ENCODE data around the gene MFN2. TPM values are rescaled to one million over a fixed set of nuclear protein-coding genes. Genes with fewer than 3 reads are reported as not detected.

Gene MFN2
- total and polyA plus RNA-seq, 2 experiments from 2014 or later: 15.1 to 40.4 TPM

- no peak for ATAC-seq
- H3K36me3 Mint-ChIP-seq (ENCODE audit: low read depth): peaks cover 4% of the 10 kb centered on the region; the same call in 1 of the 3 replicates
- Histone ChIP-seq H3K27ac (ENCODE audit: low read depth) (no peak overlapping the region), H3K79me2 (replicated peaks; ENCODE audit: insufficient read depth) (peaks cover 7% of the 10 kb centered on the region), H3K27me3 (ENCODE audit: insufficient read depth) (peaks cover 21% of the 10 kb centered on the region), H3F3A (replicated peaks; ENCODE audit: low read depth) (no peaks in the 10 kb centered on the region), H3K4me3 (no peak overlapping the region), H4K20me1 (replicated peaks; ENCODE audit: insufficient read depth) (no peaks in the 10 kb centered on the region), H3K36me3 (ENCODE audit: insufficient read depth) (no peaks in the 10 kb centered on the region), H3K4me2 (no peak overlapping the region), H3K9me2 (ENCODE audit: insufficient read depth) (no peaks in the 10 kb centered on the region; the same call in 1 of the 2 replicates), H3K4me1 (ENCODE audit: insufficient read depth) (peaks cover under 1% of the 10 kb centered on the region), H2AFZ (no peak overlapping the region)
- H3K27ac Mint-ChIP-seq: no peak overlapping the region
- peaks cover 5% of the 10 kb centered on the region for H3K9me3 Mint-ChIP-seq
- H3K4me1 Mint-ChIP-seq: peaks cover 7% of the 10 kb centered on the region
- H3K4me3 Mint-ChIP-seq: no peak overlapping the region
- H3K27me3 Mint-ChIP-seq (ENCODE audit: insufficient read depth, low read depth, poor library complexity): peaks cover 22% of the 10 kb centered on the region
- TF ChIP-seq ZNF331 (CRISPR knock-in tag; IDR thresholded peaks at IDR 0.05; ENCODE audit: low read depth): no peak
- TF ChIP-seq POLR2AphosphoS5 (IDR thresholded peaks at IDR 0.05; ENCODE audit: low read depth): no peak
- no peak for TF ChIP-seq EZH2phosphoT487 (IDR thresholded peaks at IDR 0.05; ENCODE audit: unreplicated experiment)
- TF ChIP-seq ZNF114 (CRISPR knock-in tag; IDR thresholded peaks at IDR 0.05): no peak
- no peak for TF ChIP-seq ZNF462 (CRISPR knock-in tag; IDR thresholded peaks at IDR 0.05)
- TF ChIP-seq REST (IDR thresholded peaks at IDR 0.05; ENCODE audit: unreplicated experiment): no peak
- TF ChIP-seq CREB1 (CRISPR knock-in tag; IDR thresholded peaks at IDR 0.05; ENCODE audit: low read depth): no peak
- TF ChIP-seq, protein P1, sequence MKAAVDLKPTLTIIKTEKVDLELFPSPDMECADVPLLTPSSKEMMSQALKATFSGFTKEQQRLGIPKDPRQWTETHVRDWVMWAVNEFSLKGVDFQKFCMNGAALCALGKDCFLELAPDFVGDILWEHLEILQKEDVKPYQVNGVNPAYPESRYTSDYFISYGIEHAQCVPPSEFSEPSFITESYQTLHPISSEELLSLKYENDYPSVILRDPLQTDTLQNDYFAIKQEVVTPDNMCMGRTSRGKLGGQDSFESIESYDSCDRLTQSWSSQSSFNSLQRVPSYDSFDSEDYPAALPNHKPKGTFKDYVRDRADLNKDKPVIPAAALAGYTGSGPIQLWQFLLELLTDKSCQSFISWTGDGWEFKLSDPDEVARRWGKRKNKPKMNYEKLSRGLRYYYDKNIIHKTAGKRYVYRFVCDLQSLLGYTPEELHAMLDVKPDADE (IDR thresholded peaks at IDR 0.05): no peak
- no peak for TF ChIP-seq CTCF (conservative IDR thresholded peaks at IDR 0.05; ENCODE audit: low read depth in 2 of 2)
- TF ChIP-seq JUNB (IDR thresholded peaks at IDR 0.05; ENCODE audit: unreplicated experiment): no peak
- no peak for TF ChIP-seq STAT1 (IDR thresholded peaks at IDR 0.05; ENCODE audit: unreplicated experiment)
- no peak for TF ChIP-seq EZH2 (IDR thresholded peaks at IDR 0.05; ENCODE audit: low read depth, unreplicated experiment)
- no peak for TF ChIP-seq NANOG (IDR thresholded peaks at IDR 0.05; ENCODE audit: borderline replicate concordance)
- no peak for DNase-seq (ENCODE audit: low spot score)
Measured at GRCh38 chr1:12059226-12059625, 79.0 kb downstream of the MFN2 start.
